CD14-positive monocyte (primary cell): ENCODE data around the gene DNAJB1. TPM values are rescaled to one million over a fixed set of nuclear protein-coding genes. Genes with fewer than 3 reads are reported as not detected.
"Not testable (repeated sequence)": the region's sequence is repeated elsewhere in the genome, so short reads cannot be mapped to it uniquely, and the experiment has no call there.

ENCODE experiments used
- DNase-seq, 3 donors: peaks; one replicate each; pipeline ENCODE4 v3.0.0-alpha.2; 2011 to 2022
- H2AFZ ChIP-seq: 2 replicates; pipeline ENCODE4 v1.6.0; 2012; ENCODE audit warnings: mild to moderate bottlenecking, low read depth, low read length, inconsistent platforms; ENCODE audit not compliant: insufficient read depth, poor library complexity, severe bottlenecking
- H3K27ac ChIP-seq, 2 donors: 1 replicate in 1 of 2; 2 replicates in 1 of 2; pipeline ENCODE4 v1.5.1; 2012 to 2013; ENCODE audit warnings: low read length in 2 of 2, control low read depth in 1 of 2, inconsistent platforms in 1 of 2, low read depth in 1 of 2, mild to moderate bottlenecking in 1 of 2
- H3K27me3 ChIP-seq, 2 donors: one replicate each; pipeline versions ENCODE4 v1.6.0 to v1.6.1; 2011 to 2013; ENCODE audit warnings: low read length in 2 of 2; ENCODE audit not compliant: control insufficient read depth in 2 of 2, insufficient read depth in 2 of 2
- H3K36me3 ChIP-seq, 2 donors: replicated peaks in 1 of 2; 1 replicate in 1 of 2; 2 replicates in 1 of 2; pipeline versions ENCODE4 v1.5.1 to v1.6.1; 2012 to 2013; ENCODE audit warnings: low read length in 2 of 2, control low read depth in 1 of 2, inconsistent platforms in 1 of 2, mild to moderate bottlenecking in 1 of 2; ENCODE audit not compliant: insufficient read depth in 2 of 2, control insufficient read depth in 1 of 2
- H3K4me1 ChIP-seq, 2 donors: 1 replicate in 1 of 2; 2 replicates in 1 of 2; pipeline versions ENCODE4 v1.5.1 to v1.6.1; 2012 to 2013; ENCODE audit warnings: low read length in 2 of 2, control low read depth in 1 of 2, inconsistent platforms in 1 of 2, mild to moderate bottlenecking in 1 of 2, moderate library complexity in 1 of 2; ENCODE audit not compliant: insufficient read depth in 2 of 2, control insufficient read depth in 1 of 2
- H3K4me2 ChIP-seq: replicated peaks from 2 replicates; pipeline ENCODE3; 2012; ENCODE audit warnings: low read length, moderate library complexity, mild to moderate bottlenecking; ENCODE audit not compliant: poor library complexity, severe bottlenecking; ENCODE audit errors: extremely low read depth
- H3K4me3 ChIP-seq, 3 experiments: fragments of 200-600 bp in 1 of 3; sonication (generic) in 1 of 3; replicated peaks in 1 of 3; 1 replicate in 2 of 3; 2 replicates in 1 of 3; pipeline ENCODE4 v1.5.1; 2011 to 2013; ENCODE audit warnings: low read length in 3 of 3, mild to moderate bottlenecking in 3 of 3, control low read depth in 2 of 3, low read depth in 2 of 3, inconsistent platforms in 1 of 3, moderate library complexity in 1 of 3
- H3K79me2 ChIP-seq: 2 replicates; pipeline ENCODE4 v1.6.0; 2012; ENCODE audit warnings: mild to moderate bottlenecking, control low read depth, inconsistent platforms, low read length, moderate library complexity; ENCODE audit not compliant: insufficient read depth
- H3K9ac ChIP-seq: 2 replicates; pipeline ENCODE4 v1.6.0; 2017; ENCODE audit warnings: low read length, mild to moderate bottlenecking; ENCODE audit not compliant: insufficient read depth, poor library complexity, severe bottlenecking
- H3K9me3 ChIP-seq, 2 donors: replicated peaks in 1 of 2; 1 replicate in 1 of 2; 2 replicates in 1 of 2; pipeline versions ENCODE4 v1.5.1 to v1.6.1; 2012 to 2013; ENCODE audit warnings: low read length in 2 of 2, control low read depth in 1 of 2; ENCODE audit not compliant: control insufficient read depth in 1 of 2, insufficient read depth in 1 of 2
- H4K20me1 ChIP-seq: 2 replicates; pipeline ENCODE4 v1.6.0; 2012; ENCODE audit warnings: mild to moderate bottlenecking, low read length, control low read depth, moderate library complexity; ENCODE audit not compliant: insufficient read depth
- H3K27ac Mint-ChIP-seq, 7 donors: one replicate each; pipeline ENCODE4 v1.8.0; 2020; ENCODE audit warnings: mild to moderate bottlenecking in 7 of 7, mixed read lengths in 7 of 7, moderate library complexity in 6 of 7, inconsistent platforms in 2 of 7
- H3K27me3 Mint-ChIP-seq, 3 donors: one replicate each; pipeline ENCODE4 v1.8.0; 2021 to 2022; ENCODE audit warnings: low read depth in 3 of 3, mild to moderate bottlenecking in 3 of 3, mixed read lengths in 3 of 3, moderate library complexity in 3 of 3, inconsistent platforms in 1 of 3
- H3K36me3 Mint-ChIP-seq, 2 donors: one replicate each; pipeline ENCODE4 v1.8.0; 2020; ENCODE audit warnings: mixed read lengths in 2 of 2, inconsistent platforms in 1 of 2, mild to moderate bottlenecking in 1 of 2
- H3K4me1 Mint-ChIP-seq: one replicate; pipeline ENCODE4 v1.8.0; 2020; ENCODE audit warnings: mild to moderate bottlenecking, mixed read lengths
- H3K4me3 Mint-ChIP-seq, 2 donors: one replicate each; pipeline ENCODE4 v1.8.0; 2020; ENCODE audit warnings: mild to moderate bottlenecking in 2 of 2, mixed read lengths in 2 of 2, moderate library complexity in 1 of 2
- H3K9me3 Mint-ChIP-seq, 7 donors: one replicate each; pipeline ENCODE4 v1.8.0; 2020 to 2022; ENCODE audit warnings: mixed read lengths in 7 of 7, mild to moderate bottlenecking in 6 of 7, moderate library complexity in 6 of 7, inconsistent platforms in 2 of 7
- WGBS: methylation state at CpG from one replicate; pipeline ENCODE4 v1.1.5; 2013; ENCODE audit warnings: missing lambda C conversion rate; ENCODE audit not compliant: insufficient coverage; 5-methylcytosine and 5-hydroxymethylcytosine counted together
- intact Hi-C, 2 donors: fragments of 100-400 bp; cut with micrococcal nuclease; formaldehyde crosslinking; loops; one replicate each; pipeline versions ENCODE4 v1.15.0 to v1.15.1; 2023
- polyA plus RNA-seq, 3 donors: library from polyadenylated mRNA; depleted of rRNA in 1 of 3; unstranded in 2 of 3; stranded (reverse) in 1 of 3; fragments of 300-500 nt in 2 of 3; fragments of >200 nt in 1 of 3; fragmentation: Illumina TruSeq in 2 of 3; gene quantifications; 1 replicate in 2 of 3; 2 replicates in 1 of 3; pipeline ENCODE4 v1.2.3, GENCODE V29; 2012 to 2021
- TF ChIP-seq, protein P1 (sequence below): fragments of 200-600 bp; IDR thresholded peaks from one replicate; pipeline ENCODE4 v1.8.0; 2022; ENCODE audit warnings: antibody characterized with exemption, mild to moderate bottlenecking

The DNAJB1 gene
- polyA plus RNA-seq, 3 donors: 59.3 to 107 (median 70.9) TPM

DNA sequence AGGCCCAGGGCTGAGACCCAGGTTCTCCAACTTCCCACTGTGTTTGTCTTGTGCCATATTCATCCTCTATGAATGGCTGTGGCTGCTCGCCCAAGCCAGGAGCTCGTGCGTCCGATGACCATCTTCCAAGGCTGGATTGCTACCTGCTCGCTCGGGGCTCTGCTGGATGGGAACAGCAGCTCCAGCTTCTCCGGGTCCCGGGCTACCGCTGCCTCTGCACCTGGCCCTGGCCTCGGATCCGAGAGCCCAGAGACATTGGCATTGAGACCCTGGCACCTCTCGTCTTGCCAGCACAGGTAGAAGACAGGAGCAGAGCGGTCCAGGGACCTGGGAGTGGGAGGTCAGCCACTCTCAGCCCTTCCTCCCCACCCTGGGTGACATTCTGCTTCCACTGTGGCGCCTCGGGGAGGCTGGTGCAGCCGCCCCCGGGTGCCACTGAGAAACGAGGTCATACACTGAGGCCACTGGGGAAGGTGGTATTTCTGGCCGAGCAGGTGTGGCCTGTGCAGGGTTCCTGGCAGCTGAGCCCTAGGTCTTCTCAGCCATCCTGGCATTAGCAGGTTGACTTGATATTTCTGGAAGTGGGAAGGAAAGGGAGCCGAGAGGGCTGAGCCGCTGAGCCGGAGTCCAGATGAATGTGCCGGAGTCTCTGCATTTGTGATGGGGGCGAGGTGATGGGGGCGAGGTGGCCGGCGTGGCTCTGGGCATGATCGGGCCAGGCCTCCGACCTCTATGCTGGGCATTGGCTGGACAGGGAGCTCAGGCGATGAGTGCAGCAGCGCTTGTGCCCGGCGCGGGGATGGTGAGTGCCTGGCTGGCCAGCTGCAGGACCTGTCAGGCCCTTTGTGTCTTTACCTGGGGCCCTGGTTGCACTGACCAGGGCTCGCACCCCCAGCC lies 35.1 kb upstream of the DNAJB1 start:
- H3K4me3 Mint-ChIP-seq: no peak overlapping the region
- H3K4me1 ChIP-seq: peaks cover 21 to 22% of the 10 kb centered on the region in 2 donors
- H3K79me2 ChIP-seq: peaks cover 26% of the 10 kb centered on the region
- no peak overlapping the region for H3K27ac ChIP-seq
- H3K27me3 Mint-ChIP-seq: peaks cover 0 to 2% (median 0%) of the 10 kb centered on the region in 3 donors
- intact Hi-C loops: loop anchor here in 1 of 2 donors (10.0 kb wide), 1 partner anchor 342 kb away; no protein-coding TSS in a partner anchor
- 98% methylated on average over 30 of the region's 35 CpGs for WGBS
- no peaks in the 10 kb centered on the region for H3K27me3 ChIP-seq
- H3K4me1 Mint-ChIP-seq: peaks cover 28% of the 10 kb centered on the region
- H3K9ac ChIP-seq: no peak overlapping the region
- no peaks in the 10 kb centered on the region for H3K9me3 Mint-ChIP-seq
- no peak overlapping the region for H2AFZ ChIP-seq
- peaks cover 16 to 32% of the 10 kb centered on the region in 2 donors for H3K36me3 Mint-ChIP-seq
- H3K27ac Mint-ChIP-seq: peak overlapping the region in 2 of 7 donors; percentile 32 to 61
- H3K4me2 ChIP-seq: no peak overlapping the region
- TF ChIP-seq, protein P1, sequence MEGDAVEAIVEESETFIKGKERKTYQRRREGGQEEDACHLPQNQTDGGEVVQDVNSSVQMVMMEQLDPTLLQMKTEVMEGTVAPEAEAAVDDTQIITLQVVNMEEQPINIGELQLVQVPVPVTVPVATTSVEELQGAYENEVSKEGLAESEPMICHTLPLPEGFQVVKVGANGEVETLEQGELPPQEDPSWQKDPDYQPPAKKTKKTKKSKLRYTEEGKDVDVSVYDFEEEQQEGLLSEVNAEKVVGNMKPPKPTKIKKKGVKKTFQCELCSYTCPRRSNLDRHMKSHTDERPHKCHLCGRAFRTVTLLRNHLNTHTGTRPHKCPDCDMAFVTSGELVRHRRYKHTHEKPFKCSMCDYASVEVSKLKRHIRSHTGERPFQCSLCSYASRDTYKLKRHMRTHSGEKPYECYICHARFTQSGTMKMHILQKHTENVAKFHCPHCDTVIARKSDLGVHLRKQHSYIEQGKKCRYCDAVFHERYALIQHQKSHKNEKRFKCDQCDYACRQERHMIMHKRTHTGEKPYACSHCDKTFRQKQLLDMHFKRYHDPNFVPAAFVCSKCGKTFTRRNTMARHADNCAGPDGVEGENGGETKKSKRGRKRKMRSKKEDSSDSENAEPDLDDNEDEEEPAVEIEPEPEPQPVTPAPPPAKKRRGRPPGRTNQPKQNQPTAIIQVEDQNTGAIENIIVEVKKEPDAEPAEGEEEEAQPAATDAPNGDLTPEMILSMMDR: no peak
- no peak overlapping the region for H3K4me3 ChIP-seq
- no peaks in the 10 kb centered on the region for H3K9me3 ChIP-seq
- no peak for DNase-seq
- peaks cover 14% of the 10 kb centered on the region for H4K20me1 ChIP-seq
- H3K36me3 ChIP-seq: peaks cover 4 to 14% of the 10 kb centered on the region in 2 donors

DNA sequence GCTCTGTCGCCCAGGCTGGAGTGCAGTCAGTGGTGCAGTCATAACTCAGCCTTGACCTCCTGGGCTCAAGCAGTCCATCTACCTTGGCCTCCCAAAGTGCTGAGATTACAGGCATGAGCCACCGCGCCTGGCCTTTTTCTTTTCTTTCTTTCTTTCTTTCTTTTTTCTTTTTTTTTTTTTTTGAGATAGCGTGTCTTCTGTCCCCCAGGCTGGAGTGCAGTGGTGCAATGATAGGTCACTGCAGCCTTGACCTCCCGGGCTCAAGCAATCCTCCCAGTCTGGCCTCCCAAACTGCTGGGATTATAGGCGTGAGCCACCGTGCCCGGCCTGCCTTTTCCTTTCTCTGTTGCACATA lies 33.8 kb upstream of the DNAJB1 start:
- peaks cover 22% of the 10 kb centered on the region for H3K79me2 ChIP-seq
- H3K27me3 Mint-ChIP-seq, H3K4me2 ChIP-seq, H3K27me3 ChIP-seq, DNase-seq, H3K4me3 ChIP-seq, H3K9me3 Mint-ChIP-seq, H3K9me3 ChIP-seq, H3K4me3 Mint-ChIP-seq, H2AFZ ChIP-seq, H3K9ac ChIP-seq: not testable (repeated sequence)
- intact Hi-C loops: loop anchor here in 1 of 2 donors (10.0 kb wide), 1 partner anchor 343 kb away; no protein-coding TSS in a partner anchor
- peaks cover 14% of the 10 kb centered on the region for H4K20me1 ChIP-seq
- WGBS: 100% methylated on average over 1 of the region's 8 CpGs
- H3K36me3 ChIP-seq: peaks cover 4 to 14% of the 10 kb centered on the region in 2 donors
- Mint-ChIP-seq H3K27ac (peak overlapping the region in 6 of 7 donors; percentile 19 to 82 (median 66)), H3K36me3 (peaks cover 17 to 37% of the 10 kb centered on the region in 2 donors), H3K4me1 (peaks cover 28% of the 10 kb centered on the region)
- H3K4me1 ChIP-seq: peaks cover 21 to 22% of the 10 kb centered on the region in 2 donors
- peak overlapping the region in 1 of 2 donors; percentile 3 for H3K27ac ChIP-seq
